GM12801 (cell line): ENCODE measurements around the gene PPM1G.

ENCODE experiments used
- TF ChIP-seq, protein P1 (sequence below): IDR thresholded peaks from one replicate; pipeline ENCODE4 v1.5.1; 2011; ENCODE audit warnings: control low read depth; ENCODE audit not compliant: insufficient read length; ENCODE audit errors: extremely low read depth

The PPM1G gene

DNA sequence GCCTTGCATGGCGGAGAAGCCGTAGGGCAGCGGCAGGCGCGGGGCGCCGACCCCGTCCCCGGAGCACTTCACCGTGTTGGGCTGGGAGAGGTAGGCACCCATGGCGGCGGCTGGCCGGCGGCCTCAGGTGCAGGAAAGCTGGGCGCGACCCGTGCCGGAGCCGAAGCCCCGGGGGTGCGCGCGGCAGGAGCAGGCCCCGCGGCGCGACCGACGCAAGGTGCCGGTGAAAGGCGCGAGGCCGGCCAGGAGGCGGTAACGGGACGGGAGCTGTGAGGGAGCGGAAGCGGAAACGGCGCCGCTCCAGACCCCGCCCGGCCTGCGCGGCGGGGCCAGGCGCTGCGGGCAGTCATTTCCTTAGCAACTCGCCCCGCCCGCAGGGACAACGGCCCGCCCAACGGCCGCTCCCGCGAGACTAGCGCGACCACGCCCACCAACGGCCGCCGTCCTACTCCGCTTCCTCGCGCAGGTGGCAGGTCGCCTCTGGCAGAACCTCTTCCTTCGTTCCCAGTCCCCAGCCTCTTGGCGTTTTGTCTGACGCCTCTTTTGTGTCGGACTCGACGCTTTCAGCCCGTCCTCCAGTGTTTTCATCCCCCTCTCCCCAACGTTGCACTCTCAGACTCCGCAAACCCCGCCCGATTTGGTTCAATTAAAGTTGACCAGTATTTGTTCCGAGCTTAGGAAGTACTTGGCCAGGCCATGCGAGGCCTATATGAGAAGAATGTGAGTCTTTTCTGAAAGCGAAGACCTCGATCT lies at the start of gene PPM1G:
PPM1G (minus strand) TSS at position 271 of the 753 bp plus-strand sequence; CDS start at position 102, 169 bp downstream.
- TF ChIP-seq, protein P1, sequence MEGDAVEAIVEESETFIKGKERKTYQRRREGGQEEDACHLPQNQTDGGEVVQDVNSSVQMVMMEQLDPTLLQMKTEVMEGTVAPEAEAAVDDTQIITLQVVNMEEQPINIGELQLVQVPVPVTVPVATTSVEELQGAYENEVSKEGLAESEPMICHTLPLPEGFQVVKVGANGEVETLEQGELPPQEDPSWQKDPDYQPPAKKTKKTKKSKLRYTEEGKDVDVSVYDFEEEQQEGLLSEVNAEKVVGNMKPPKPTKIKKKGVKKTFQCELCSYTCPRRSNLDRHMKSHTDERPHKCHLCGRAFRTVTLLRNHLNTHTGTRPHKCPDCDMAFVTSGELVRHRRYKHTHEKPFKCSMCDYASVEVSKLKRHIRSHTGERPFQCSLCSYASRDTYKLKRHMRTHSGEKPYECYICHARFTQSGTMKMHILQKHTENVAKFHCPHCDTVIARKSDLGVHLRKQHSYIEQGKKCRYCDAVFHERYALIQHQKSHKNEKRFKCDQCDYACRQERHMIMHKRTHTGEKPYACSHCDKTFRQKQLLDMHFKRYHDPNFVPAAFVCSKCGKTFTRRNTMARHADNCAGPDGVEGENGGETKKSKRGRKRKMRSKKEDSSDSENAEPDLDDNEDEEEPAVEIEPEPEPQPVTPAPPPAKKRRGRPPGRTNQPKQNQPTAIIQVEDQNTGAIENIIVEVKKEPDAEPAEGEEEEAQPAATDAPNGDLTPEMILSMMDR, result no peak

GRCh38 chr2:27453968-27454367 lies 44.6 kb upstream of the PPM1G start:
- TF ChIP-seq, protein P1, result no peak

DNA sequence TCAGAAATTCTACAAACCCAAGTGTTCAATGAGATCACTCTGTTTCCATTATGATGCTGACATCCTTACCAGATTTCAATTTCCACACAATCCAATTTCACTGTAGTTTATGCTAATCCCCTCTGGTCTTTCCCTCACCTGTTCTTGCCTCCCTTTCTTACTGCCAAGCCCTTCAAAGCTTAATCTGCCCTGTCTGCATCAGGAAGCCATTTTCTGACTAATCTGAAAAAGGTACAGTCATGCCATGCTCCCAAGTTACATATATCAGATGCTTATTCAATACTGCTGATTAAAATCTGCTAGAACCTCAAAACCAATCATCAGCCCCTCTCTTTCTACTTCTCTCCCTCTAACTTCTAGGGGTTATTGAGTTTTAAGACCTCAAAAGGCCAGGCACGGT lies 41.7 kb upstream of the PPM1G start:
- TF ChIP-seq, protein P1, result no peak

- TF ChIP-seq, protein P1, result no peak
These were observed 39.0 kb upstream of the PPM1G start for GRCh38 chr2:27448381-27448780.

DNA sequence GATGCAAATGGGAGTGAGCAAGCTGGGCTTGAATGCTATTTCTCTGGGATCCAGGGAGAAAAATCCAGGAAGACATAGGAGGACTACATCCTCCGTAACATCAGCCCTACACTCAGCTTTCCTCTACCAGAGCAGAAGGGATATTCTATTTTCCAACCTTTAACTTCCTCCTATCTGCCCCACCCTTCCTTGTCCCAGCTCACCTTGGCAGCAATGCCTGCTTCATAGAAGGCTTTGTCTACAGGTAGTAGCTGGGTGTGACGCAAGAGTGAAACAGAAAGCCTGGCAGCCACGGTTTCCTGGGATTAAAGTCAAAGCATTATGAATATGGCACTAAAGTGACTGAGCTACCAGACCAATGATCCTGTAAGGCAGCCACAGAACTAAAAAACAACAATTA lies 36.7 kb upstream of the PPM1G start:
- TF ChIP-seq, protein P1, result no peak

GRCh38 chr2:27445615-27446014 lies 36.2 kb upstream of the PPM1G start:
- TF ChIP-seq, protein P1, result no peak

DNA sequence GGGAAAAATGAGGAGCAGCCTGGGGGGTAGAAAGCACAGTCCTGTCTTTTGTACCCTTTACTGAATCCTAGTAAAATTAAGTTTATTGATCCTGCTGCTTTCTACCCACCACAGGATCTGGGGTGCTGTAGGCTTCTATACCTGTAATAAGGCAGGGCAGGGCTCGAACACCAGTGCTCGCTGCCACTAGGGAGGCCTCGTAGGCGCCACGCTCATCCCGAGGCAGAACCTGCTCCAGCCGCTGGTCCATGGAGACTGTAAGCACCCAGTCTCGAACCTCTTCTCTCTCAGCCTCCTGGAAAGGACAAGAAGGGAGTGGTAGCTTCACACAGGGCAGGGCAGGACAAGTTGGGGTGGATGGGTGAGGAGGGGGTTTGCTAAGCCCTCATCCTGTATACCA lies 35.8 kb upstream of the PPM1G start:
- TF ChIP-seq, protein P1, result no peak

DNA sequence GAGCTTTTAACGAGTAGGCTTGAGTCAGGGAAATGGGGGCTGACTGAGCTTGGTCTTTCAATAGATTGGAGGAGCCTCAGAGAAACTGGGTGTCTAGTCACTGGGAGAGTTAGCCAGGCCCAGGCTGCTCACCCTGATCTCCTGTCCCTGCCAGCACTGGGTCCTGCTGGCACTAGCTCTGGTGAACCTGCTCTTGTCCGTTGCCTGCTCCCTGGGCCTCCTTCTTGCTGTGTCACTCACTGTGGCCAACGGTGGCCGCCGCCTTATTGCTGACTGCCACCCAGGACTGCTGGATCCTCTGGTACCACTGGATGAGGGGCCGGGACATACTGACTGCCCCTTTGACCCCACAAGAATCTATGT lies 33.5 kb upstream of the PPM1G start:
- TF ChIP-seq, protein P1, result no peak
